GM23338 (cell line): ENCODE data around the gene TMEM271. TPM values are rescaled to one million over a fixed set of nuclear protein-coding genes. Genes with fewer than 3 reads are reported as not detected.

Experiments
- ATAC-seq: fragments of 200-7000 bp; cut with Tn5 transposase; 3 replicates; pipeline ENCODE4 v1.9.1; 2020
- DNase-seq: peaks from one replicate; pipeline ENCODE4 v3.0.0-alpha.2; 2015; ENCODE audit warnings: low spot score
- H2AFZ ChIP-seq: fragments of 200-600 bp; sonication (generic); 2 replicates; pipeline ENCODE4 v1.8.0; 2016; ENCODE audit warnings: antibody characterized with exemption, mild to moderate bottlenecking, moderate library complexity
- H3F3A ChIP-seq: fragments of 200-600 bp; sonication (generic); replicated peaks from 2 replicates; pipeline ENCODE4 v1.8.0; 2017; ENCODE audit warnings: antibody characterized with exemption, mixed run types, low read depth
- H3K27ac ChIP-seq: fragments of 200-600 bp; sonication (generic); 2 replicates; pipeline ENCODE4 v1.6.1; 2016; ENCODE audit warnings: low read depth
- H3K27me3 ChIP-seq: fragments of 200-600 bp; sonication (generic); 2 replicates; pipeline ENCODE4 v1.8.0; 2016; ENCODE audit warnings: mild to moderate bottlenecking, mixed run types, moderate library complexity; ENCODE audit not compliant: insufficient read depth
- H3K36me3 ChIP-seq: fragments of 200-600 bp; sonication (generic); 2 replicates; pipeline ENCODE4 v1.8.0; 2016; ENCODE audit warnings: mild to moderate bottlenecking; ENCODE audit not compliant: insufficient read depth
- H3K4me1 ChIP-seq: fragments of 200-600 bp; sonication (generic); 2 replicates; pipeline ENCODE4 v1.8.0; 2016; ENCODE audit warnings: mild to moderate bottlenecking, moderate library complexity; ENCODE audit not compliant: insufficient read depth
- H3K4me2 ChIP-seq: fragments of 200-600 bp; sonication (generic); 2 replicates; pipeline ENCODE4 v1.7.1; 2017; ENCODE audit warnings: mixed run types
- H3K4me3 ChIP-seq: fragments of 200-600 bp; sonication (generic); 2 replicates; pipeline ENCODE4 v1.6.1; 2016; ENCODE audit warnings: mixed run types
- H3K79me2 ChIP-seq: fragments of 200-600 bp; sonication (generic); replicated peaks from 2 replicates; pipeline ENCODE4 v1.8.0; 2017; ENCODE audit warnings: mild to moderate bottlenecking; ENCODE audit not compliant: insufficient read depth
- H3K9me2 ChIP-seq: fragments of 200-600 bp; sonication (generic); 2 replicates; pipeline ENCODE4 v1.8.0; 2017; ENCODE audit not compliant: insufficient read depth
- H4K20me1 ChIP-seq: fragments of 200-600 bp; sonication (generic); replicated peaks from 2 replicates; pipeline ENCODE4 v1.8.0; 2017; ENCODE audit warnings: mild to moderate bottlenecking; ENCODE audit not compliant: insufficient read depth
- H3K27ac Mint-ChIP-seq: 2 replicates; pipeline ENCODE4 v1.8.0; 2020; ENCODE audit warnings: inconsistent platforms, mild to moderate bottlenecking, moderate library complexity, mixed read lengths
- H3K27me3 Mint-ChIP-seq: 3 replicates; pipeline ENCODE4 v1.8.0; 2022; ENCODE audit warnings: low read depth, mild to moderate bottlenecking, moderate library complexity, mixed read lengths, inconsistent platforms; ENCODE audit not compliant: insufficient read depth, poor library complexity
- H3K36me3 Mint-ChIP-seq: 3 replicates; pipeline ENCODE4 v1.8.0; 2021; ENCODE audit warnings: low read depth, mild to moderate bottlenecking, inconsistent platforms, moderate library complexity, mixed read lengths
- H3K4me1 Mint-ChIP-seq: 3 replicates; pipeline ENCODE4 v1.8.0; 2020; ENCODE audit warnings: mild to moderate bottlenecking, inconsistent platforms, mixed read lengths
- H3K4me3 Mint-ChIP-seq: 3 replicates; pipeline ENCODE4 v1.8.0; 2021; ENCODE audit warnings: moderate library complexity, mild to moderate bottlenecking, inconsistent platforms, mixed read lengths
- H3K9me3 Mint-ChIP-seq: 3 replicates; pipeline ENCODE4 v1.8.0; 2020; ENCODE audit warnings: moderate library complexity, mild to moderate bottlenecking, inconsistent platforms, mixed read lengths
- EZH2 ChIP-seq: fragments of 200-600 bp; sonication (generic); IDR thresholded peaks from one replicate; pipeline ENCODE4 v1.8.0; 2017; ENCODE audit warnings: antibody characterized with exemption, mild to moderate bottlenecking, low read depth; ENCODE audit not compliant: unreplicated experiment
- NANOG ChIP-seq: IDR thresholded peaks from 2 replicates; pipeline ENCODE4 v1.6.1; 2016; ENCODE audit warnings: antibody characterized with exemption, borderline replicate concordance
- STAT1 ChIP-seq: IDR thresholded peaks from one replicate; pipeline ENCODE4 v1.6.1; 2016; ENCODE audit warnings: antibody characterized with exemption; ENCODE audit not compliant: unreplicated experiment
- ZNF331 ChIP-seq: fragments of 250-450 bp; sonication (Bioruptor Pico); IDR thresholded peaks from 2 replicates; pipeline ENCODE4 v1.5.0; 2020; ENCODE audit warnings: low read depth, mild to moderate bottlenecking, moderate library complexity
- polyA plus RNA-seq: library from polyadenylated mRNA; unstranded; fragments of >200 nt; fragmentation: Nextera tagmentation; extraction: Ambion mirVana; gene quantifications from 2 replicates; pipeline ENCODE4 v1.2.1, GENCODE V29; 2016
- total RNA-seq: library from RNA; depleted of rRNA; stranded (reverse); fragments of >200 nt; shearing (Covaris generic); gene quantifications from 2 replicates; pipeline ENCODE4 v1.2.3, GENCODE V29; 2014
- TF ChIP-seq, protein P1 (sequence below): IDR thresholded peaks from one replicate; pipeline ENCODE4 v1.6.1; 2018; ENCODE audit warnings: antibody characterized with exemption; ENCODE audit not compliant: unreplicated experiment
- TF ChIP-seq, protein P2 (sequence below): IDR thresholded peaks from 2 replicates; pipeline ENCODE4 v1.6.1; 2016; ENCODE audit warnings: antibody characterized with exemption
- TF ChIP-seq, protein P3 (sequence below): fragments of 250-450 bp; sonication (Bioruptor Pico); IDR thresholded peaks from 2 replicates; pipeline ENCODE4 v1.5.0; 2020; ENCODE audit warnings: mild to moderate bottlenecking, moderate library complexity

TMEM271 gene
- total and polyA plus RNA-seq, 2 experiments from 2014 or later: 0.11 TPM; not detected in 1

DNA sequence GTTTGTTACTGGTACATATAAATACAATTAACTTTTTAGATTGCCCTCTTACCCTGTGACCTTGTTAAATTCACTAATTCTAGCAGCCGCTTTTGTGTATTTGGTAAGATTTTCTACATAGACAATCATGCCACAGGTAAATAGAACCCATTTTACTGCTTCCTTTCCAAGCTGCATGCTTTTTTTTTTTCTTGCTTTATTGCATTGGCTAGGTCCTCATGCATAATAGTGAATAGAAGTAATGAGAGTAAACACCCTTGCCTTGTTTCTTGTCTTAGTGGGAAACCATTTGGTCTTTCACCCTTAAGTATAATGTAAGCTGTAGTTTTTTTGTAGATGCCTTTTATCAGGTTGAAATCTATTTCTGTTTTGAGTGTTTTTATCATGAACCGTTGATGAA, 7.7 kb upstream of the TMEM271 start (continued):
- TF ChIP-seq, protein P1, sequence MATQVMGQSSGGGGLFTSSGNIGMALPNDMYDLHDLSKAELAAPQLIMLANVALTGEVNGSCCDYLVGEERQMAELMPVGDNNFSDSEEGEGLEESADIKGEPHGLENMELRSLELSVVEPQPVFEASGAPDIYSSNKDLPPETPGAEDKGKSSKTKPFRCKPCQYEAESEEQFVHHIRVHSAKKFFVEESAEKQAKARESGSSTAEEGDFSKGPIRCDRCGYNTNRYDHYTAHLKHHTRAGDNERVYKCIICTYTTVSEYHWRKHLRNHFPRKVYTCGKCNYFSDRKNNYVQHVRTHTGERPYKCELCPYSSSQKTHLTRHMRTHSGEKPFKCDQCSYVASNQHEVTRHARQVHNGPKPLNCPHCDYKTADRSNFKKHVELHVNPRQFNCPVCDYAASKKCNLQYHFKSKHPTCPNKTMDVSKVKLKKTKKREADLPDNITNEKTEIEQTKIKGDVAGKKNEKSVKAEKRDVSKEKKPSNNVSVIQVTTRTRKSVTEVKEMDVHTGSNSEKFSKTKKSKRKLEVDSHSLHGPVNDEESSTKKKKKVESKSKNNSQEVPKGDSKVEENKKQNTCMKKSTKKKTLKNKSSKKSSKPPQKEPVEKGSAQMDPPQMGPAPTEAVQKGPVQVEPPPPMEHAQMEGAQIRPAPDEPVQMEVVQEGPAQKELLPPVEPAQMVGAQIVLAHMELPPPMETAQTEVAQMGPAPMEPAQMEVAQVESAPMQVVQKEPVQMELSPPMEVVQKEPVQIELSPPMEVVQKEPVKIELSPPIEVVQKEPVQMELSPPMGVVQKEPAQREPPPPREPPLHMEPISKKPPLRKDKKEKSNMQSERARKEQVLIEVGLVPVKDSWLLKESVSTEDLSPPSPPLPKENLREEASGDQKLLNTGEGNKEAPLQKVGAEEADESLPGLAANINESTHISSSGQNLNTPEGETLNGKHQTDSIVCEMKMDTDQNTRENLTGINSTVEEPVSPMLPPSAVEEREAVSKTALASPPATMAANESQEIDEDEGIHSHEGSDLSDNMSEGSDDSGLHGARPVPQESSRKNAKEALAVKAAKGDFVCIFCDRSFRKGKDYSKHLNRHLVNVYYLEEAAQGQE: no peak
- TF ChIP-seq EZH2: no peak

DNA sequence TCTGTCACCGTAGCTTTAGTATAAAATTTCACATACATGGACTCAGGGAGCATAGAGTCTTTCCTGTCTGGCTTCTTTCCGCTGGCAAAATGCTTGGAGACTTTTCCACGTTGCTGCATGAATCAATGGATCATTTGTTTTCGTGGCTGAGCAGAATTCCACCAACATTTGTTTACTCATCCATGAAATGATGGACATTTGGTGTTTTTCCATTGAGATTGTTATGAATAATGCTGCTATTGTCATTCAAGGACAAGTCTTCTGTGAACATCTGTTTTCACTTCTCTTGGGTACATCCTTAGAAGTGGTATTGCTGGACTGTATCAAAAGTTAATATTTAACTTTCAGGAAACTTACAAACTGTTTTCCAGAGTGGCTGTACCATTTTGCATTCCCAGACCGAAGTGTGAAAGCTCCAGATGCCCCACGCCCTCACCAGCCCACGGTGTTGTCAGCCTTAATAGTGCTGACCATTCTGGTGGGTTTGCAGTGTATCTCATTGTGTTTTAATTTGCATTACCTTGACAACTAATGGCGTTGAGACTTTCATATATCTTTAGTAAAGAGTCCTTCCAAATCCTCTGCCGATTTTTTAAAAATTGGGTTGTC, 5.8 kb upstream of the TMEM271 start:
- no peak overlapping the region for H3K27ac ChIP-seq
- no peak overlapping the region for H3K27ac Mint-ChIP-seq
- peaks cover 49% of the 10 kb centered on the region for H3K27me3 Mint-ChIP-seq
- peaks cover 24% of the 10 kb centered on the region for H3K4me1 ChIP-seq
- no peaks in the 10 kb centered on the region for H3K79me2 ChIP-seq
- H3K27me3 ChIP-seq: peaks cover 58% of the 10 kb centered on the region
- no peak for DNase-seq
- peaks cover 16% of the 10 kb centered on the region for H3K9me3 Mint-ChIP-seq
- no peak overlapping the region for H3K4me3 ChIP-seq
- no peak for ATAC-seq
- no peak overlapping the region for H3K4me3 Mint-ChIP-seq
- H3K36me3 ChIP-seq: no peaks in the 10 kb centered on the region
- H3K4me1 Mint-ChIP-seq: peaks cover 21% of the 10 kb centered on the region
- H3K9me2 ChIP-seq: no peaks in the 10 kb centered on the region
- H2AFZ ChIP-seq: no peak overlapping the region
- H3K36me3 Mint-ChIP-seq: peaks cover 5% of the 10 kb centered on the region; the same call in 1 of the 3 replicates
- H3F3A ChIP-seq: peaks cover 6% of the 10 kb centered on the region; the same call in 1 of the 2 replicates
- H4K20me1 ChIP-seq: no peaks in the 10 kb centered on the region
- no peak overlapping the region for H3K4me2 ChIP-seq
- TF ChIP-seq, protein P1: no peak
- TF ChIP-seq NANOG: no peak
- TF ChIP-seq ZNF331 (CRISPR knock-in tag): no peak
- TF ChIP-seq STAT1: no peak
- TF ChIP-seq, protein P2, sequence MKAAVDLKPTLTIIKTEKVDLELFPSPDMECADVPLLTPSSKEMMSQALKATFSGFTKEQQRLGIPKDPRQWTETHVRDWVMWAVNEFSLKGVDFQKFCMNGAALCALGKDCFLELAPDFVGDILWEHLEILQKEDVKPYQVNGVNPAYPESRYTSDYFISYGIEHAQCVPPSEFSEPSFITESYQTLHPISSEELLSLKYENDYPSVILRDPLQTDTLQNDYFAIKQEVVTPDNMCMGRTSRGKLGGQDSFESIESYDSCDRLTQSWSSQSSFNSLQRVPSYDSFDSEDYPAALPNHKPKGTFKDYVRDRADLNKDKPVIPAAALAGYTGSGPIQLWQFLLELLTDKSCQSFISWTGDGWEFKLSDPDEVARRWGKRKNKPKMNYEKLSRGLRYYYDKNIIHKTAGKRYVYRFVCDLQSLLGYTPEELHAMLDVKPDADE: no peak
- TF ChIP-seq, protein P3, sequence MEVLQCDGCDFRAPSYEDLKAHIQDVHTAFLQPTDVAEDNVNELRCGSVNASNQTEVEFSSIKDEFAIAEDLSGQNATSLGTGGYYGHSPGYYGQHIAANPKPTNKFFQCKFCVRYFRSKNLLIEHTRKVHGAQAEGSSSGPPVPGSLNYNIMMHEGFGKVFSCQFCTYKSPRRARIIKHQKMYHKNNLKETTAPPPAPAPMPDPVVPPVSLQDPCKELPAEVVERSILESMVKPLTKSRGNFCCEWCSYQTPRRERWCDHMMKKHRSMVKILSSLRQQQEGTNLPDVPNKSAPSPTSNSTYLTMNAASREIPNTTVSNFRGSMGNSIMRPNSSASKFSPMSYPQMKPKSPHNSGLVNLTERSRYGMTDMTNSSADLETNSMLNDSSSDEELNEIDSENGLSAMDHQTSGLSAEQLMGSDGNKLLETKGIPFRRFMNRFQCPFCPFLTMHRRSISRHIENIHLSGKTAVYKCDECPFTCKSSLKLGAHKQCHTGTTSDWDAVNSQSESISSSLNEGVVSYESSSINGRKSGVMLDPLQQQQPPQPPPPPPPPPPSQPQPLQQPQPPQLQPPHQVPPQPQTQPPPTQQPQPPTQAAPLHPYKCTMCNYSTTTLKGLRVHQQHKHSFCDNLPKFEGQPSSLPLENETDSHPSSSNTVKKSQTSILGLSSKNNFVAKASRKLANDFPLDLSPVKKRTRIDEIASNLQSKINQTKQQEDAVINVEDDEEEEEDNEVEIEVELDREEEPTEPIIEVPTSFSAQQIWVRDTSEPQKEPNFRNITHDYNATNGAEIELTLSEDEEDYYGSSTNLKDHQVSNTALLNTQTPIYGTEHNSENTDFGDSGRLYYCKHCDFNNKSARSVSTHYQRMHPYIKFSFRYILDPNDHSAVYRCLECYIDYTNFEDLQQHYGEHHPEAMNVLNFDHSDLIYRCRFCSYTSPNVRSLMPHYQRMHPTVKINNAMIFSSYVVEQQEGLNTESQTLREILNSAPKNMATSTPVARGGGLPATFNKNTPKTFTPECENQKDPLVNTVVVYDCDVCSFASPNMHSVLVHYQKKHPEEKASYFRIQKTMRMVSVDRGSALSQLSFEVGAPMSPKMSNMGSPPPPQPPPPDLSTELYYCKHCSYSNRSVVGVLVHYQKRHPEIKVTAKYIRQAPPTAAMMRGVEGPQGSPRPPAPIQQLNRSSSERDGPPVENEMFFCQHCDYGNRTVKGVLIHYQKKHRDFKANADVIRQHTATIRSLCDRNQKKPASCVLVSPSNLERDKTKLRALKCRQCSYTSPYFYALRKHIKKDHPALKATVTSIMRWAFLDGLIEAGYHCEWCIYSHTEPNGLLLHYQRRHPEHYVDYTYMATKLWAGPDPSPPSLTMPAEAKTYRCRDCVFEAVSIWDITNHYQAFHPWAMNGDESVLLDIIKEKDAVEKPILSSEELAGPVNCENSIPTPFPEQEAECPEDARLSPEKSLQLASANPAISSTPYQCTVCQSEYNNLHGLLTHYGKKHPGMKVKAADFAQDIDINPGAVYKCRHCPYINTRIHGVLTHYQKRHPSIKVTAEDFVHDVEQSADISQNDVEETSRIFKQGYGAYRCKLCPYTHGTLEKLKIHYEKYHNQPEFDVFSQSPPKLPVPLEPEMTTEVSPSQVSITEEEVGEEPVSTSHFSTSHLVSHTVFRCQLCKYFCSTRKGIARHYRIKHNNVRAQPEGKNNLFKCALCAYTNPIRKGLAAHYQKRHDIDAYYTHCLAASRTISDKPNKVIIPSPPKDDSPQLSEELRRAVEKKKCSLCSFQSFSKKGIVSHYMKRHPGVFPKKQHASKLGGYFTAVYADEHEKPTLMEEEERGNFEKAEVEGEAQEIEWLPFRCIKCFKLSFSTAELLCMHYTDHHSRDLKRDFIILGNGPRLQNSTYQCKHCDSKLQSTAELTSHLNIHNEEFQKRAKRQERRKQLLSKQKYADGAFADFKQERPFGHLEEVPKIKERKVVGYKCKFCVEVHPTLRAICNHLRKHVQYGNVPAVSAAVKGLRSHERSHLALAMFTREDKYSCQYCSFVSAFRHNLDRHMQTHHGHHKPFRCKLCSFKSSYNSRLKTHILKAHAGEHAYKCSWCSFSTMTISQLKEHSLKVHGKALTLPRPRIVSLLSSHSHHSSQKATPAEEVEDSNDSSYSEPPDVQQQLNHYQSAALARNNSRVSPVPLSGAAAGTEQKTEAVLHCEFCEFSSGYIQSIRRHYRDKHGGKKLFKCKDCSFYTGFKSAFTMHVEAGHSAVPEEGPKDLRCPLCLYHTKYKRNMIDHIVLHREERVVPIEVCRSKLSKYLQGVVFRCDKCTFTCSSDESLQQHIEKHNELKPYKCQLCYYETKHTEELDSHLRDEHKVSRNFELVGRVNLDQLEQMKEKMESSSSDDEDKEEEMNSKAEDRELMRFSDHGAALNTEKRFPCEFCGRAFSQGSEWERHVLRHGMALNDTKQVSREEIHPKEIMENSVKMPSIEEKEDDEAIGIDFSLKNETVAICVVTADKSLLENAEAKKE (CRISPR knock-in tag): no peak
- TF ChIP-seq EZH2: no peak
